ENCODE results near the gene DSCAML1. TPM values are rescaled to one million over a fixed set of nuclear protein-coding genes. Genes with fewer than 3 reads are reported as not detected.
A peak's percentile ranks its signal among the peaks of the same experiment; 100 is the strongest.

The DSCAML1 gene
- total RNA-seq, 2 donors from 2014 or later = 0.33 to 1.6 TPM

- no peaks in the 10 kb centered on the region for H3K36me3 ChIP-seq (replicated peaks in 1 of 2; ENCODE audit: insufficient read depth in 1 of 2, low read depth in 2 of 2)
- no peak overlapping the region for H3K27ac ChIP-seq
- H3K4me3 ChIP-seq = no peak overlapping the region
- DNase-seq = no peak
- H3K4me1 ChIP-seq = no peaks in the 10 kb centered on the region
- no peaks in the 10 kb centered on the region for H3K9me3 ChIP-seq
- intact Hi-C loops (cut with DNase I) = no loop called here
- ATAC-seq = no peak
- 62 to 79% methylated on average over 11 of the region's 11 CpGs for WGBS, 2 donors
- H3K27me3 ChIP-seq = no peaks in the 10 kb centered on the region
- TF ChIP-seq, protein P1, sequence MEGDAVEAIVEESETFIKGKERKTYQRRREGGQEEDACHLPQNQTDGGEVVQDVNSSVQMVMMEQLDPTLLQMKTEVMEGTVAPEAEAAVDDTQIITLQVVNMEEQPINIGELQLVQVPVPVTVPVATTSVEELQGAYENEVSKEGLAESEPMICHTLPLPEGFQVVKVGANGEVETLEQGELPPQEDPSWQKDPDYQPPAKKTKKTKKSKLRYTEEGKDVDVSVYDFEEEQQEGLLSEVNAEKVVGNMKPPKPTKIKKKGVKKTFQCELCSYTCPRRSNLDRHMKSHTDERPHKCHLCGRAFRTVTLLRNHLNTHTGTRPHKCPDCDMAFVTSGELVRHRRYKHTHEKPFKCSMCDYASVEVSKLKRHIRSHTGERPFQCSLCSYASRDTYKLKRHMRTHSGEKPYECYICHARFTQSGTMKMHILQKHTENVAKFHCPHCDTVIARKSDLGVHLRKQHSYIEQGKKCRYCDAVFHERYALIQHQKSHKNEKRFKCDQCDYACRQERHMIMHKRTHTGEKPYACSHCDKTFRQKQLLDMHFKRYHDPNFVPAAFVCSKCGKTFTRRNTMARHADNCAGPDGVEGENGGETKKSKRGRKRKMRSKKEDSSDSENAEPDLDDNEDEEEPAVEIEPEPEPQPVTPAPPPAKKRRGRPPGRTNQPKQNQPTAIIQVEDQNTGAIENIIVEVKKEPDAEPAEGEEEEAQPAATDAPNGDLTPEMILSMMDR (IDR thresholded peaks at IDR 0.05) = no peak
- TF ChIP-seq POLR2A (IDR thresholded peaks at IDR 0.05) = no peak
These were observed 52.4 kb downstream of the DSCAML1 start for GRCh38 chr11:117744471-117745150.

DNA sequence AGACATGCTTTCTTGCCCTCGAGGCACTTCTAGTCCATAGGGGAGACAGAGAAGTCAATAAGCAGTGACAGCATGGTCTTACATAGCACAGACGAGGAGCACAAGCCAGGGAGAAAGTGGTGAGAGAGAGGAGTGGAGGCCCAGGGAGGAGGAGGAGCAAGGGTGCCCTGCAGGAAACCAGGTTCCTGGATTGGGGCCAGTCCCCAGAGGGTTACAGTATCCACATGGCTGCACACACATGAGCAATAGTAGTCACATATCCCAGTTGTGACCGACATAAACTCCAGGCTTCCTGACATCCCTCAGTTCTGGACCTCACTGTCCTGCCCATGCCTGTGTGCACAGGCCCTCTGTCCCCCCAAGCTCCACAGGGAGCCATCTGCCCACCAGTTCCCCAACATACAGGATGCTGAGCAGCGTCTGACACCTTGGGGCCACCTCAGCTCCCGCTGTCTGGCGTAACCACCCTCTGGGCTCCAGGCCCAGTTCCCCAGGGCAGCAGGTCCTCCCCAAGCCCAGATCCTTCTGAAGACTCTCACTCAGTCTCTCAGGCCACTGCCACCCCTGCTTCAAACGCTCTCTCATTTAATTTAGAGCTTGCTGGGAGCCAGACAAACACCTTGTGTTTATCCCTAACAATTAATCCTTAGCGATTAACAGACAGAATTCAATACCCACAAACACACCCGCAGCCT is 53.7 kb downstream of the DSCAML1 start:
- intact Hi-C loops (cut with DNase I) = no loop called here
- ATAC-seq (no peak), DNase-seq (peak in 2 of 4 donors; percentile 34 to 35)
- WGBS, 2 donors = 39 to 55% methylated on average over 9 of the region's 9 CpGs
- Histone ChIP-seq H3K36me3 (replicated peaks in 1 of 2; ENCODE audit: insufficient read depth in 1 of 2, low read depth in 2 of 2) (no peaks in the 10 kb centered on the region), H3K4me3 (no peak overlapping the region), H3K27me3 (no peaks in the 10 kb centered on the region), H3K27ac (no peak overlapping the region), H3K4me1 (no peaks in the 10 kb centered on the region), H3K9me3 (no peaks in the 10 kb centered on the region)
- TF ChIP-seq, protein P1 (IDR thresholded peaks at IDR 0.05) = no peak
- no peak for TF ChIP-seq POLR2A (IDR thresholded peaks at IDR 0.05)

GRCh38 chr11:117738246-117738957 is 58.6 kb downstream of the DSCAML1 start:
- Histone ChIP-seq H3K27me3 (no peaks in the 10 kb centered on the region), H3K4me1 (no peaks in the 10 kb centered on the region), H3K4me3 (no peak overlapping the region), H3K27ac (no peak overlapping the region), H3K36me3 (replicated peaks in 1 of 2; ENCODE audit: insufficient read depth in 1 of 2, low read depth in 2 of 2) (no peaks in the 10 kb centered on the region), H3K9me3 (no peaks in the 10 kb centered on the region)
- DNase-seq (no peak), ATAC-seq (no peak)
- TF ChIP-seq, protein P1 (IDR thresholded peaks at IDR 0.05) = no peak
- TF ChIP-seq POLR2A (IDR thresholded peaks at IDR 0.05) = no peak
- 54 to 65% methylated on average over 8 of the region's 8 CpGs for WGBS, 2 donors
- intact Hi-C loops (cut with DNase I) = no loop called here

DNA sequence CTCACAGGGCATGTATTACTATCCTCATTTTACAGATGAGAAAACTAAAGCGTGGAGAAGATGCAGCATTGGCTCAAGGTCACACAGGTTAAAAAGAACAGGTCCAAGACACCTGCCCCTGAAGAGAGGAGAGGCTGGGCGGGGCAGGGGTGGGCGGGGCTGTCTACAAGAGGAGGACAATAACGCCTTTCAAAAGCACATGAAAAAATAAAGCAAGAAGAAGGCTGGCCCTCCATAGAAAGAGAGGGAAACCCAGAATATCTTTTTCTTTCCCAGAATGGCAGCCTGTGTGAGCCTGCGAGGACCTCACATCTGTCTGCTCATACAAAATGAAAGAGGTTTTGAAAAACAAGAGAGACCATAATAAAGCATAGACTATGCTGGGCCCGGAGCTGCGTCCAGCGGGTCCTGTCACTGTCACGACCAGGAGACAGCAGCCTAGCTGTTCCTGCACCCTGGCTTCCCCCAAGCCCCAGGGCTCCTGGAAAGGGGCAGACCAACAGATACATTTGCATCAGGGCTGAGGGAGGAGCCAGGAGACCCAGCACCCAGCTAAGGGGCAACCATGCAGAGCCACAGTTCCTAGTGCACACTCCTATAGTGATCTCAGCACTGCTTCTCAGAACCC is 61.6 kb downstream of the DSCAML1 start:
- ATAC-seq = no peak
- intact Hi-C loops (cut with DNase I) = no loop called here

More for the DNA sequence above, 61.6 kb downstream of the DSCAML1 start:
- 78 to 84% methylated on average over 9 of the region's 9 CpGs for WGBS, 2 donors
- H3K9me3 ChIP-seq = no peaks in the 10 kb centered on the region
- H3K27me3 ChIP-seq = no peaks in the 10 kb centered on the region
- no peak for DNase-seq
- H3K4me1 ChIP-seq = no peaks in the 10 kb centered on the region
- H3K4me3 ChIP-seq = no peak overlapping the region
- H3K27ac ChIP-seq = no peak overlapping the region
- no peaks in the 10 kb centered on the region for H3K36me3 ChIP-seq (replicated peaks in 1 of 2; ENCODE audit: insufficient read depth in 1 of 2, low read depth in 2 of 2)
- TF ChIP-seq, protein P1 (IDR thresholded peaks at IDR 0.05) = no peak
- no peak for TF ChIP-seq POLR2A (IDR thresholded peaks at IDR 0.05)
